ENCODE results near the gene ZNF670. TPM values are rescaled to one million over a fixed set of nuclear protein-coding genes. Genes with fewer than 3 reads are reported as not detected.

ZNF670 gene
- total RNA-seq, 1 donor from 2014 or later = 25.3 TPM

GRCh38 chr1:247105966-247106365 is 27.4 kb upstream of the ZNF670 start:
- no peak for FAIRE-seq
- no peak for DNase-seq (ENCODE audit: low spot score in 2 of 2)

- DNase-seq (ENCODE audit: low spot score in 2 of 2) (no peak), FAIRE-seq (no peak)
These were observed 26.4 kb upstream of the ZNF670 start for GRCh38 chr1:247104965-247105364.

- FAIRE-seq (no peak), DNase-seq (ENCODE audit: low spot score in 2 of 2) (peak; percentile 86 to 91)
These were observed 25.4 kb upstream of the ZNF670 start, which contains the start of gene ZNF669 for GRCh38 chr1:247103859-247104591. Gene ZNF669, minus strand, starts transcription at chr1:247104356. Its CDS starts 157 bp downstream, at chr1:247104199.

- FAIRE-seq (no peak), DNase-seq (ENCODE audit: low spot score in 2 of 2) (no peak)
These were observed 23.8 kb upstream of the ZNF670 start for GRCh38 chr1:247102381-247102780.

GRCh38 chr1:247100676-247101279 is 22.2 kb upstream of the ZNF670 start:
- DNase-seq (ENCODE audit: low spot score in 2 of 2) (no peak), FAIRE-seq (no peak)

GRCh38 chr1:247096958-247097357 is 18.3 kb upstream of the ZNF670 start:
- no peak for DNase-seq (ENCODE audit: low spot score in 2 of 2)
- no peak for FAIRE-seq

- DNase-seq (ENCODE audit: low spot score in 2 of 2) (no peak), FAIRE-seq (no peak)
These were observed 17.9 kb upstream of the ZNF670 start for GRCh38 chr1:247096544-247096943.

GRCh38 chr1:247096112-247096511 is 17.5 kb upstream of the ZNF670 start:
- no peak for DNase-seq (ENCODE audit: low spot score in 2 of 2)
- FAIRE-seq = no peak

GRCh38 chr1:247090455-247090854 is 11.8 kb upstream of the ZNF670 start:
- FAIRE-seq (no peak), DNase-seq (ENCODE audit: low spot score in 2 of 2) (no peak)

GRCh38 chr1:247089616-247090375 is 11.2 kb upstream of the ZNF670 start:
- DNase-seq (ENCODE audit: low spot score in 2 of 2) = no peak
- FAIRE-seq = no peak

- DNase-seq (ENCODE audit: low spot score in 2 of 2) (no peak), FAIRE-seq (no peak)
These were observed 10.4 kb upstream of the ZNF670 start for GRCh38 chr1:247088967-247089366.

- no peak for FAIRE-seq
- no peak for DNase-seq (ENCODE audit: low spot score in 2 of 2)
These were observed 8.6 kb upstream of the ZNF670 start for GRCh38 chr1:247087256-247087655.

- DNase-seq (ENCODE audit: low spot score in 2 of 2) (no peak), FAIRE-seq (no peak)
These were observed 6.7 kb upstream of the ZNF670 start for GRCh38 chr1:247085310-247085709.

GRCh38 chr1:247084771-247085170 is 6.2 kb upstream of the ZNF670 start:
- no peak for FAIRE-seq
- DNase-seq (ENCODE audit: low spot score in 2 of 2) = no peak

GRCh38 chr1:247079141-247079874 is 697 bp upstream of the ZNF670 start:
- no peak for FAIRE-seq
- DNase-seq (ENCODE audit: low spot score in 2 of 2) = no peak

GRCh38 chr1:247077876-247078257 is 744 bp downstream of the ZNF670 start:
- no peak for FAIRE-seq
- peak in 1 of 2 donors; percentile 14 for DNase-seq (ENCODE audit: low spot score in 2 of 2)

- FAIRE-seq = no peak
- no peak for DNase-seq (ENCODE audit: low spot score in 2 of 2)
These were observed 1.4 kb downstream of the ZNF670 start for GRCh38 chr1:247077213-247077612.

- FAIRE-seq = no peak
- no peak for DNase-seq (ENCODE audit: low spot score in 2 of 2)
These were observed 8.0 kb downstream of the ZNF670 start for GRCh38 chr1:247070645-247071044.

GRCh38 chr1:247064304-247064703 is 14.3 kb downstream of the ZNF670 start:
- no peak for DNase-seq (ENCODE audit: low spot score in 2 of 2)
- no peak for FAIRE-seq

- DNase-seq (ENCODE audit: low spot score in 2 of 2) (no peak), FAIRE-seq (no peak)
These were observed 17.8 kb downstream of the ZNF670 start for GRCh38 chr1:247060771-247061170.

- FAIRE-seq (no peak), DNase-seq (ENCODE audit: low spot score in 2 of 2) (no peak)
These were observed 22.5 kb downstream of the ZNF670 start for GRCh38 chr1:247056071-247056470.
